ENCODE data around the gene NOX3. TPM values are rescaled to one million over a fixed set of nuclear protein-coding genes. Genes with fewer than 3 reads are reported as not detected.

Gene NOX3
- total and polyA plus RNA-seq, 10 of the 15 experiments (the other 5 are each of a cell fraction or from before 2014, with no cell fraction given): not detected

DNA sequence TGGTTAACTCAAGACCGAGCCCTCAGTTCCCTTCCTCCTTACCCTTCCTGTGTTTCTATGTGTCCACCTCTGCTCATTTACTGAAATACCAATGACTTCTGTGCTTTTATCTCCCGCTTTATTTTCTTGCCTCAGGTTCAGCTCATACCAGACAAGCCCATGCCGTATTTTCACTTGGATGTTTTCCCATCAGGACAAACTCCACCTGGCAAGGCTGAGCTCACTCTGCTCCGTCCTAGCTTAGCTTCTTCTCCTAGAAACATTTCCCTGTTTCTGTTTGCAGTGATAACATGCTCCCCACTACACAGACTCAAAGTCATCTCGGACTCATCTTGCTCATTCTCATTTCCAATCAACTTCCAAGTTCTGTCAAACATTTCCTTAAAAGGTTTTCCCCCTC is 84.4 kb downstream of the NOX3 start:
- H3K27ac ChIP-seq (ENCODE audit: control insufficient read depth, insufficient read depth): no peak overlapping the region
- no peaks in the 10 kb centered on the region; the same call in 2 of the 3 replicates for H3K9me3 ChIP-seq (replicated peaks; ENCODE audit: control insufficient read depth, insufficient read depth, low read length)
- no peak overlapping the region for H3K4me3 ChIP-seq
- no TSS peak for BruUV-seq (replicated peaks)
- ChIA-PET RAD21 (ENCODE audit: unreplicated experiment) (no interaction called here), POLR2A (no interaction called here), CTCF (interaction anchor here (0.8 kb wide), 1 partner anchor 10 kb away, joined by 3 read pairs; no protein-coding TSS in a partner anchor), SMC1A (ENCODE audit: uncharacterized antibody, unreplicated experiment) (interaction anchor here (1.0 kb wide), 1 partner anchor 9 kb away, joined by 3 read pairs; no protein-coding TSS in a partner anchor)
- FAIRE-seq: no peak
- intact Hi-C loops (cut with micrococcal nuclease; ENCODE audit: unreplicated experiment) (no loop called here), in situ Hi-C loops (cut with MboI) (no loop called here)
- no peak overlapping the region for H3K9ac ChIP-seq (ENCODE audit: control insufficient read depth, insufficient read depth, low read length)
- no peak for TF ChIP-seq SMC3 (IDR thresholded peaks at IDR 0.05; ENCODE audit: borderline replicate concordance, low read length)
- TF ChIP-seq BHLHE40 (IDR thresholded peaks at IDR 0.05; ENCODE audit: borderline replicate concordance in 1 of 2, low read depth in 2 of 2, low read length in 1 of 2): no peak
- TF ChIP-seq, protein P1, sequence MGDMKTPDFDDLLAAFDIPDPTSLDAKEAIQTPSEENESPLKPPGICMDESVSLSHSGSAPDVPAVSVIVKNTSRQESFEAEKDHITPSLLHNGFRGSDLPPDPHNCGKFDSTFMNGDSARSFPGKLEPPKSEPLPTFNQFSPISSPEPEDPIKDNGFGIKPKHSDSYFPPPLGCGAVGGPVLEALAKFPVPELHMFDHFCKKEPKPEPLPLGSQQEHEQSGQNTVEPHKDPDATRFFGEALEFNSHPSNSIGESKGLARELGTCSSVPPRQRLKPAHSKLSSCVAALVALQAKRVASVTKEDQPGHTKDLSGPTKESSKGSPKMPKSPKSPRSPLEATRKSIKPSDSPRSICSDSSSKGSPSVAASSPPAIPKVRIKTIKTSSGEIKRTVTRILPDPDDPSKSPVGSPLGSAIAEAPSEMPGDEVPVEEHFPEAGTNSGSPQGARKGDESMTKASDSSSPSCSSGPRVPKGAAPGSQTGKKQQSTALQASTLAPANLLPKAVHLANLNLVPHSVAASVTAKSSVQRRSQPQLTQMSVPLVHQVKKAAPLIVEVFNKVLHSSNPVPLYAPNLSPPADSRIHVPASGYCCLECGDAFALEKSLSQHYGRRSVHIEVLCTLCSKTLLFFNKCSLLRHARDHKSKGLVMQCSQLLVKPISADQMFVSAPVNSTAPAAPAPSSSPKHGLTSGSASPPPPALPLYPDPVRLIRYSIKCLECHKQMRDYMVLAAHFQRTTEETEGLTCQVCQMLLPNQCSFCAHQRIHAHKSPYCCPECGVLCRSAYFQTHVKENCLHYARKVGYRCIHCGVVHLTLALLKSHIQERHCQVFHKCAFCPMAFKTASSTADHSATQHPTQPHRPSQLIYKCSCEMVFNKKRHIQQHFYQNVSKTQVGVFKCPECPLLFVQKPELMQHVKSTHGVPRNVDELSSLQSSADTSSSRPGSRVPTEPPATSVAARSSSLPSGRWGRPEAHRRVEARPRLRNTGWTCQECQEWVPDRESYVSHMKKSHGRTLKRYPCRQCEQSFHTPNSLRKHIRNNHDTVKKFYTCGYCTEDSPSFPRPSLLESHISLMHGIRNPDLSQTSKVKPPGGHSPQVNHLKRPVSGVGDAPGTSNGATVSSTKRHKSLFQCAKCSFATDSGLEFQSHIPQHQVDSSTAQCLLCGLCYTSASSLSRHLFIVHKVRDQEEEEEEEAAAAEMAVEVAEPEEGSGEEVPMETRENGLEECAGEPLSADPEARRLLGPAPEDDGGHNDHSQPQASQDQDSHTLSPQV (IDR thresholded peaks at IDR 0.05): no peak
- H3K27me3 ChIP-seq (replicated peaks in 1 of 2; ENCODE audit: control insufficient read depth in 2 of 2, insufficient read depth in 2 of 2, low read length in 1 of 2): no peaks in the 10 kb centered on the region
- no peak for DNase-seq (ENCODE audit: low read depth, low spot score)
- no peak overlapping the region for H3K4me2 ChIP-seq (ENCODE audit: control insufficient read depth, insufficient read depth)
- no peak for ATAC-seq
- 68% methylated on average over 5 of the region's 5 CpGs for WGBS (ENCODE audit: insufficient coverage, insufficient replicate concordance, low lambda C conversion rate, missing lambda C conversion rate)
- H3K4me1 ChIP-seq (ENCODE audit: control insufficient read depth, insufficient read depth, low read length): no peaks in the 10 kb centered on the region
- no peaks in the 10 kb centered on the region for H3K36me3 ChIP-seq (ENCODE audit: control insufficient read depth in 2 of 2, insufficient read depth in 2 of 2, low read length in 1 of 2)
- H2AFZ ChIP-seq (ENCODE audit: control insufficient read depth, low read depth, low read length): no peak overlapping the region
- H4K20me1 ChIP-seq (ENCODE audit: control insufficient read depth, insufficient read depth): no peaks in the 10 kb centered on the region
- no peaks in the 10 kb centered on the region for H3K79me2 ChIP-seq (ENCODE audit: control insufficient read depth, insufficient read depth, low read length)
